ENCODE results near the gene FAM210A. TPM values are rescaled to one million over a fixed set of nuclear protein-coding genes. Genes with fewer than 3 reads are reported as not detected.

FAM210A gene
- total and polyA plus RNA-seq, 12 donors = 11.6 to 84.8 (median 56.3) TPM

DNA sequence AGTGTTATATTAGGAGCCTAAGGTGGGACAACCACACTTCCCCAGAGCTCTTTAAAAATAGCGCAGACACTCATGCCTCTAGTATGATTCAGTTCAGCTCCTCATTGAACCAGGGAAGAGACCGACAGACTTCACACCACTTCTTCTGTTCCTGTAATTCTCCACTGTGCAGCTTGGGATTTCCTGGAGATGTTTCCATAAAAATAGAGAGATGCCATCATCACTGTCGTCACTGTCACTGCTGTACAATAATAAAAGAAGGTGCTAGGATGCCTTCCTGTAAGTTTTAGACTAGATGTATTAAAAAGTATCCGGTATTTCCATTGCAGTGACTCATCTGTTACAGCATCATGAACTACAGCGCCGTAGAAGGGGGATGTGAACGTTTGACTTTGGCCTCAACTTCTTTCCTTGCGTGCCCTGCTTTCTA is 110.9 kb downstream of the FAM210A start:
- intact Hi-C loops (cut with DNase I) = loop anchor here in 2 of 10 donors (2.0 to 10.0 kb wide), 2 partner anchors 231 to 393 kb away; no protein-coding TSS in a partner anchor
- DNase-seq = no peak

DNA sequence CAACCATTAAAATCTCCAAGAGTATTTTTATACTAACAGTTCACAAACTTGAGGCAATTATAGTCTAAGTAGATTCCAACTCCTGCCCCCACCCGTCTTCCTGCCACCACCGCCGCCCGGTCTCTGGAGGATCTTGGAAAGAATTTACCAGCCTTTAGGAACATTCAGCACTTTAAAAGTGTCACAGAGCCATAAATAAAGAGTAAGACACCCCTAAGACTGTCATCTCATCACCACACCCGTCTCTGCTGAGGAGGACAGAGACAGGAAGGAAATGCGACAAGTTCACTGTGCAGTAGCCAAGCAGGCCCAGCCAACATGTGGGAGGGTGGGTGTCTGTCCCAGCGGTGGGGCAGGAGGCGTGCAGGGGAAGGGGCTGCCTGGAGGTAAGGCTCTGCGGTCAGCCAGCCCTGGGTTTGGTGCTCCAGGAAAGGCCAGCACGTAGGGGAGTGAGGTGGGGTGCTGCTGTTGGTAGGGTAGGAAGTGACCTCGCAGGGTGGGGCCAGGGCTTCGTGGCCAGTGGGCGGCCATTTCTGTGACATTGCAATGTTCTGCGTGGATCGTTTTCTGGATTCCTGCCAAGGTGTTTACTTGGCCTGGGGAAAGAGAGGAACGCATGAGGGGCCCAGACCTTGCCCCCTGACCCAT is 111.6 kb downstream of the FAM210A start:
- peak overlapping the region; percentile 58 to 88 (median 84) for H3K27ac ChIP-seq
- TF ChIP-seq, protein P1, sequence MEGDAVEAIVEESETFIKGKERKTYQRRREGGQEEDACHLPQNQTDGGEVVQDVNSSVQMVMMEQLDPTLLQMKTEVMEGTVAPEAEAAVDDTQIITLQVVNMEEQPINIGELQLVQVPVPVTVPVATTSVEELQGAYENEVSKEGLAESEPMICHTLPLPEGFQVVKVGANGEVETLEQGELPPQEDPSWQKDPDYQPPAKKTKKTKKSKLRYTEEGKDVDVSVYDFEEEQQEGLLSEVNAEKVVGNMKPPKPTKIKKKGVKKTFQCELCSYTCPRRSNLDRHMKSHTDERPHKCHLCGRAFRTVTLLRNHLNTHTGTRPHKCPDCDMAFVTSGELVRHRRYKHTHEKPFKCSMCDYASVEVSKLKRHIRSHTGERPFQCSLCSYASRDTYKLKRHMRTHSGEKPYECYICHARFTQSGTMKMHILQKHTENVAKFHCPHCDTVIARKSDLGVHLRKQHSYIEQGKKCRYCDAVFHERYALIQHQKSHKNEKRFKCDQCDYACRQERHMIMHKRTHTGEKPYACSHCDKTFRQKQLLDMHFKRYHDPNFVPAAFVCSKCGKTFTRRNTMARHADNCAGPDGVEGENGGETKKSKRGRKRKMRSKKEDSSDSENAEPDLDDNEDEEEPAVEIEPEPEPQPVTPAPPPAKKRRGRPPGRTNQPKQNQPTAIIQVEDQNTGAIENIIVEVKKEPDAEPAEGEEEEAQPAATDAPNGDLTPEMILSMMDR (IDR thresholded peaks at IDR 0.05) = no peak
- H3K4me3 ChIP-seq = peak overlapping the region in 2 of 10 donors; percentile 3 to 7
- peaks cover 17 to 84% (median 58%) of the 10 kb centered on the region in 9 donors for H3K4me1 ChIP-seq
- intact Hi-C loops (cut with DNase I) = loop anchor here in 6 of 10 donors (2.0 to 10.0 kb wide), 6 partner anchors 47 to 397 kb away; partner anchors contain the start of gene LDLRAD4 (in 3 of the 6)
- peak in 1 of 2 donors; percentile 29 for DNase-seq
- no peaks in the 10 kb centered on the region for H3K9me3 ChIP-seq
- 45 to 48% methylated on average over 16 of the region's 16 CpGs for WGBS, 2 donors
- peak in 7 of 8 donors; percentile 11 to 50 (median 27) for ATAC-seq
- H3K36me3 ChIP-seq = no peaks in the 10 kb centered on the region
- H3K27me3 ChIP-seq = no peaks in the 10 kb centered on the region

More for the DNA sequence above, 110.9 kb downstream of the FAM210A start:
- Histone ChIP-seq H3K9me3 (no peaks in the 10 kb centered on the region), H3K27me3 (no peaks in the 10 kb centered on the region), H3K4me3 (peak overlapping the region in 1 of 10 donors; percentile 7), H3K27ac (peak overlapping the region; percentile 58 to 88 (median 84)), H3K4me1 (peaks cover 17 to 78% (median 52%) of the 10 kb centered on the region in 9 donors), H3K36me3 (no peaks in the 10 kb centered on the region)
- TF ChIP-seq, protein P1 (IDR thresholded peaks at IDR 0.05) = no peak
- WGBS, 2 donors = 51 to 61% methylated on average over 8 of the region's 8 CpGs
- ATAC-seq = peak in 7 of 8 donors; percentile 26 to 72 (median 38)

DNA sequence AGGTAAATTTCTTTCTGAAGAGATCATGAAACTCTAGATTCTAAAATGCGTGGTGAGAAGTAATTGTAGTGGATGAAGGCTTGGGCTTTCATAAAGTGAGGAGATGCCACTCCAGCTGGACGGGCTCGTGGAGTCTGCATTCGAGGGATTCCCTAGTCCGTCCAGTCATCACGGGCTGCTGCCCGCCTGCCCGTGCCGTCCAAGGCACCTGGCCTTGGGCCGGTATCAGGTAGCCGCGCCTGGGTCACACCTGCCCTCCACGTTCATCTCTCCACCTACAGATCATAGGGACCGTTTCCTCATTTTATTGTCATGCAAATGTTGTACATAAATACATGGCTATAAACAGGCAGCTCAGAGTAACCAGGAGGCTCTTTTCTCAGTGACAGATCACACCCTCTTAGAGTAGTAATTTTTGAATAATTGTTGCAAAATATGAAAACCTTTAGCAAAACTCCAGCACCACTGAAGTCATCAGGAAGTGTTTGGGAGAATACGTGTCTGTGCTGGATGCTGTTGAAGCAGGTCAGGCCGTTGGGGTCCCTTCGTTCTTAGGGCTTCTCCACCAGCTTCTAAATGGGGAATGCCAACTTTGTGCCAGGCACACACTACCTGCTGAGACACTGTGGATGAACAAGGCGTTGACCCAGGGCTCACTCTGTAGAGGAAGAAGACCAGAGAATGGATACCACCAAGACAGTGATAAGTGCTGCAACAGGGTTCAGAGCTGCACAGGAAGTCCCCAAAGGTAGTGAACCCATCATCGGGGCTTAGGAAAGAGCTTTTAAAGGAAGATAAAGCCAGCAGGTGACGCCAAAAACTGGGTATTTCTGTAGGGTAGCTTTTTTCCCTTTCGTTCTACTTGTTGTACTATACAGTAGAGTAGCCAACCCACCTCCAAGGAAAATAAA is 112.5 kb downstream of the FAM210A start:
- intact Hi-C loops (cut with DNase I) = loop anchor here in 6 of 10 donors (2.0 to 10.0 kb wide), 6 partner anchors 47 to 397 kb away; partner anchors contain the start of gene LDLRAD4 (in 3 of the 6)
- Histone ChIP-seq H3K9me3 (no peaks in the 10 kb centered on the region), H3K4me3 (no peak overlapping the region), H3K27me3 (no peaks in the 10 kb centered on the region), H3K27ac (peak overlapping the region in 8 of 10 donors; percentile 58 to 88 (median 84)), H3K36me3 (no peaks in the 10 kb centered on the region), H3K4me1 (peaks cover 17 to 82% (median 57%) of the 10 kb centered on the region in 9 donors)
- TF ChIP-seq, protein P1 (IDR thresholded peaks at IDR 0.05) = no peak
- ATAC-seq = no peak
- DNase-seq = no peak
- WGBS, 2 donors = 92 to 93% methylated on average over 21 of the region's 21 CpGs

Other genes starting within 250 kb of the FAM210A start
- 10 to 100 TPM; 21.1 to 37.0 (median 34.2) TPM for gene RNMT, start 115 bp upstream of the FAM210A start, total RNA-seq
- gene RNMT, start 115 bp upstream of the FAM210A start, polyA plus RNA-seq = 10 to 100 TPM; 12.4 to 18.2 TPM
- gene MC5R, start 97.6 kb upstream of the FAM210A start, total RNA-seq = not detected
- gene MC5R, start 97.6 kb upstream of the FAM210A start, polyA plus RNA-seq = not detected
- gene MC2R, start 189.0 kb upstream of the FAM210A start, total RNA-seq = not detected
- gene MC2R, start 189.0 kb upstream of the FAM210A start, polyA plus RNA-seq = under 1 TPM in 1 of 2 donors, not detected in 1; under 0.01 TPM

Measured in heart right ventricle (tissue), 16 donors.